GM19438 (cell line): ENCODE results near the gene ACTR10.

Source experiments
- ATAC-seq: cut with Tn5 transposase; IDR thresholded peaks from one replicate; pipeline ENCODE4 v1.9.1; 2021; ENCODE audit warnings: low read depth; ENCODE audit not compliant: unreplicated experiment

ACTR10 gene

DNA sequence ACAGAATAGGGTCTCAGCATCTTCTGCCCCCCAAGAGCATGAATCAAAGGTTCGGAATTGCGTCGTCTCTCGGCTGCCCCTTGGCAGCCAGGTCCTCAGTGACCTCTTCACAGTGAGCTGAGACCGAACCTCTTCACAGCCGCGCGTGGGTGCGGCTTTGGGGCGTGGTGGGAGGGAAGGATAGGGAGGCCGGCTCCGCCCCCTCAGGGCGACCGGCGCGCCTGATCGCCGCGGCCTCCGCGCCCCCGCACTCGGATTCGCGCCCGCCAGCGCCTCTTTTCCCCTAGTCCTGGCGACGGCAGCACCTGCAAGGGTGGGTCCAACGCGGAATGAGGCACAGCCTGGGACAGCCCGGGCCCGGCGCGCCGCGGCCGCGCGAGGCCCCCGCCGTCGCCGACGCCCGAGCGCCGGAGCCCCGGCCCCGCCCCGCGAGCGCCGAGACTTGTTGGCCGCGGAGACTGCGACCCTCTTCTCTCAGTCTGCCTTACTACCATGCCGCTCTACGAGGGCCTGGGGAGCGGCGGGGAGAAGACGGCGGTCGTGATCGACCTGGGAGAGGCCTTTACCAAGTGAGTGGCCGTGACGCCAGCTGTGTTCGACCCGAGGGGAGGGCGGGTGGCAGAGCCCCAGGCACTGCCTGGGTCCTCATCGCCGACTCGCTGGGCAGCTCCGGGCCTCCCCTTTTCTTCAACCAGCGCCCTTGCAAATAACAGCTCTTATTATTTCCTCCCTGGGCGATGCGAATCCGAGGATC lies at the start of gene ACTR10:
Gene ACTR10 (plus strand): TSS at position 424 of the 754 bp plus-strand sequence. CDS start 69 bp downstream, at position 493.
- ATAC-seq, result peak; percentile 89

DNA sequence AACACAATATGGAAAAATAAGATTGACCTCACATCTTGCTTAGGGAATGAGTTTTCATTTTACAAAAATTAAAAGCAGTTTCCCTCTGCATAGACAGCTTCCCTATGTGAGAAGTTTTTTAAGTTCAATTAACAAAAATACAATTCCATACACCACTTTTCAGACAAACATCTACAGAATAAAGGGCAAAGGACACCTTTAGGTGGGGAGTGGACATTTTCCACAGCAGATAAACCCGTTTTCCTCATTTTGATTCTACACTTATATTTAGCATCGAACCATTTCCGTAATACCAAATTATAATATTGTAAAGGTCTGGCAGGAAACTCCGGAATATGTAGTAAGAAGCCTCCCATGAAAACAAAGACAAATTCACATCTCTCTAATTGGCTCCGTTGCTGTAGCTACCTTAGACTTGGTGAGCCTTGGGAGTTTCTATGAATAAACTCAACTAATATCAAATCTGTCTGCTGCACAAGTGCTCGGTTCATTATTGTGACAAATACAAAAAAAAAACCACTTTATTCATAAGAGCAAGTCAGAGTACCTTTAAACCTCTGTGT lies 49.6 kb upstream of the ACTR10 start:
- ATAC-seq, result no peak

DNA sequence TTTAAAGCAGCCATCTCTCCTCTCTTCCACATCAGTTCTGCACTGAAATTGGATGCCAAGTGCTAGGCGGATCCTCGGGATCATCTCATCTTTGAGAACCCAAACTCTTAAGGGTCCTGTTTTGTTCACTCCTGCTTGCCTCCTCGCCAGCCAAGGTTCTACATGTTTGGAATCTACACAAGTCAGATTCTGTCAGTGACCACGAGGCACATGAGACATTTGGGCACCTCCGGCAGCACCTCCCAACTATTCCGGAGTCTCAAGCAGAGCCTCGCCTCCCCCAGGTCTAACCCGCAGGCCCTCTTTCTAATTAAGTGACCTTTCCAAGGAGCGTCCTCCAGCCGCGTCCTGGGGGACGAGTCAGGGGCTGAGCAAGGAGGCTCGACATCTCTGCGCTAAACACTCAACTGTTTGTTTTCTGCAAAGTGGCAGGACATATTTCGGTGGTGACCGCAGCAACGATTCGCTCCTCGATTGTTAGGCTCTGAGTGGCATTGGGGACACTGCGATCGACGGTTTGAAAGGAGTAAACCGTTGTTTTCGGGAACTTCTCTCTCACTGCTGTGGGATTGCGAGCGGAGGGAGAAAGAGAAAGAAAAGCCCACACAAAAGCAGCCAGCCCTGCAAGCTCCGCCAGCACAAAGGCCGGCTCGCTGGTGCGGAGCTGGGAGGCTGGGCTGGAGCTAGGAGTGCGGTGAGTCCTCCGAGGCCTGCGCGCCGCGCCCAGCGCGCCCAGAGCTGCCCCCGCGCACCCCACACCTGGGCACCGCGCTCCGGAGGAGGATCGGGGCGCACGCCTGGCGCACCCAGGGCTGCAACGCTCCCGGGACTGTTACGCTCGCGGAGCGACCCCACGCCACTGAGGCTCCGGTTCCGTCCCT lies 48.6 kb upstream of the ACTR10 start:
- peak; percentile 42 for ATAC-seq

DNA sequence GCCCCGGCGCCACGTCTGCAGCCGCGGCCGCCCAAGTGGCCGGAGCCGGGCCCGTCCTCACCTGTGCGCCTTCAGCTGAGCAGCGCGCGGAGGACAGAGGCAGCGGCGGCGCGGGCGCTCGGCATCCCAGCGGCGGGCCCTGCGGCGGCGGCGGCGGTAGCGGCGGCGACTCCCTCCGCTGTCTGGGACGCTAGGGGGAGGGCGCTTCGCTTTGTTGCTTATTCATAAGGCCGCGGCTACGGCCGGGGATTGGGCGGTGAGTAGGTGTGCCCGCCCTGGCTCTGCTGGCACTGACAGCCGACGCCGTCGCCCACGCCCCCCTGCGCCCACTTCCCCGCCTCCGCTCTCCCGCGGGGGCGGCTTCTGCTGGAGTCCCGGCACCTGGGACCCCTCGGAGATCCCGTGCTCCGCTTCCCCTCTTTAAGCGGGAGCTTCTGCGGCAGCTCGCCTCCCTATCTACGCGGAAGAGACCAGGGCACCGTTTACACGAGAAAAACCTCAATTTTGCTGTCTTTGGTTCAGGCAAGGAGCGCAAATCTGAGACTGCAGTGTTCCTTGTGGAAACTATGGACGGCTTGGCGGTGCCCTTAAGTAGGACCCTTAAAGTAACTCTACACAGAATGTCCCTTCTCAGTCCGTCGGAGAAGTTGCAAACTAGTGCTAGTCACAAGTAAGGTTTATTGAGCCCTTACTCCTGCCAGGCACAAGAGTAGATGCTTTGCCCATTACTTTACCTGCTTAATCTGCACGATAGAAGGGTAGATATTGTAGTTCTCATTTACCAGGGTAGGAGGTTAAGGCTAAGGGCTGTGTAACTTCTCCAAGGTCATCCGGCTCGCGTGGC lies 47.7 kb upstream of the ACTR10 start, which contains the start of gene ARMH4:
Gene ARMH4 (minus strand): TSS at position 200 of the 844 bp plus-strand sequence. CDS start 12,855 bp downstream, outside the sequence.
- peak; percentile 95 for ATAC-seq

DNA sequence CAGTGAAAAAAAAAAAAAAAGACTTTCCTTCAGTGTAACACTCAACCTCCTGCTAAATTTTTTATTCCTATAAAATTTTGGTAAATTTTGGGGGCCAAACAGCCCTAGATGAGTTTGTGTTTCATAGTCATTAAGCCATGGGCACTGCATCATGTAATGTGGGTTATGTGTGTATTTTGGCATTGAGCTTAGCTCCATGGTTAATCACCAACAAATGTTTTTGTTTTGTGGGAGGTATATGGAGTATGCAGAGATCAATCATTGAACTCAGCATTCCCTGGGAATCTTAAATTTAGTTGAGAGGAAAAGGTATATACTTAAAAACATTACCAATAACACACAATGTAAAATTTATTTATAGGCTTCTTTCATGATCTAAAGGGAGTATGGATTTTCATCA lies 39.4 kb upstream of the ACTR10 start:
- ATAC-seq, result no peak

DNA sequence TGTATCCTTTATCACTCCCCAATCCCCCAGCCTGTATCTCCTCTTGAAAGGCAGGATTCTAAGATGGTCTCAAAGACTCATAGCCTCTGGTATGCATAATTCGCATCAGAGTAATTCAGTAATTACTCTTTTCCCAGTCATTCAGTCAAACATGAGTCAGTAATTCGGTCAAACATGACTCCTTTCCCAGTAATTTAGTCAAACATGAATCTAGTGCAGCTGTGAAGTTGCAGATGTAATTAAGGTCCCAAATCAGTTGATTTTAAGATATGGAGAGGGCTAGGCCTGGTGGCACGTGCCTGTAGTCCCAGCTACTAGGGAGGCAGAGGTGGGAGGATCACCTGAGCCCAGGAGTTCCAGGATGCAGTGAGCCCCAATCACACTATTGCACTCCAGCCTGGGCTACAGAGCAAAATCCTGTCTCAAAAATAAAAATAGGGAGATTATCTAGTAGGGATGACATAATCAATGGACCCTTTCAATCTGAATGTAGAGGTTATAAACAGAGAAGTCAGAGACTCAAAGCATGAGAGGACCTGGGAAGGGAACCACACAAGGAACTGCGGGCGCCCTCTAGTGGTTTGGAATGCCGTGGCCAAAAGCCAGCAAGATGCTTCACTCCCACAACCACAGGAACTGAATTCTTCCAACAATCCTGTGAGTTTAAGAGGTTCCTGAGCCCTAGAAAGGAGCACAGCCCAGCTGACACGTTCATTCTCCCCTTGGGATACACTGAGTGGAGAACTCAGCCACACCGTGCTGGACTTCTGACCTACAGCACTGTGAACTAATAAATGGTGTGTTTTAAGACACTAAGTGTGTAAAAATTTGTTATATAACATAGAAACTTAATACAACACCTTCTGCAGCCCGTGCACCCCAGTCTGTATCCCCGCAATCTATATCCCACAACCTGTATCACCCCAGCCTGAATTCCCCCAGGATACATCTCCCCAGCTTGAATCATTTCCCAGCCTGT lies 33.7 kb upstream of the ACTR10 start:
- no peak for ATAC-seq

DNA sequence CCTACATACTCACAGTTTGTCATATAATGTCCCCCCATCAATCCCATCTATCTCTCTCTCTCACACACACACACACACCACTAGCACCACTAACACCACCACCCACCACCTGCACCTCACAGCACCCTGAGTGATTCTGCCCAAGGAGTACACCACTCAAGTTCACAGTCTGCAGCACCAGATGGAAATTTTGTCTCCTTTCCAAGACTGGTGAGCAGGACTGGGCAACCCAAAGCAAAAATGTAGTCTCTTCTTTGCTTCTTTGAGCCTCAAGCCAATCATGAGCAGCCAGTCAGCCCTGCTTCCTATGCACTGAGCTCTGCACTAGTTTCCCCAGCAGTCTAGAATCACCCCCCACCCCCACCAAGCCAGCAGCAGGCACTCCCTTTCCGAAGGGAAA lies 32.9 kb upstream of the ACTR10 start:
- no peak for ATAC-seq

DNA sequence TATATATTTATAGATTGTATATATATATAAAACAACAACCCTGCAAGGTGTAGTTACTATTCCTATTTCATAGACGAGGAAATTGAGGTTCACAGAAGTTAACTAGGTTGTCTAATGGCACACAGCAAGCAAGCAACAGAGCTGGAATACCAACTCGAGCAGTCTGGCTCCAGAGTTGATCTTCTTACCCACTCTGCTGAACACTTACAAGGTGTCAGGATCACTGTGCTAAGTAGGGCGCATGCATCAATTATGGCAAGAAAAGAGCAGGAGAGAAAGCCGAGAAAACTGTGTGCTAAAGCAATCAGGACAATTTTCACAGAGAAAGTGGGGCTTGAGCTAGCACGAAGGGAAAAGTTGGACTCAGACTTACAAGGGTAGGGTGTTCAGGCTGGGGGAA lies 32.1 kb upstream of the ACTR10 start:
- ATAC-seq, result no peak

DNA sequence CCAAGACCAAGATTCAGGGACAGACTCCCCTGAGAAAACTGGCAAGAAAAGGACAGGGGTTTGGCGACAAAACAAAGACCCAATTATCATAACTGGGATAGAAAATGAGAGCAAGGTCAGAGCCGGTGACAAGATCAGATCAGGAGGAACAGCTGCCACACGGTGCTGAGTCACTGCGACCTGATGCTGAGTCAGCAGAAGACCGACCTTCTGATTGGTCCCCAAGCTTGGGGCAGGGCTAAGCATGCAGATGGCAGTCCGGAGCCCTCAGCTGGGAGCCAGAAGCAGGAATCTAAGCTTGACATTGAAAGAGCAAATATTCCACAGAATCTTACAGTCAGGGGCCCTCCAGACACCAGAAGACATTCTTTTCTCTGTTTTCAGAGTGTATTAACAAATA lies 28.9 kb upstream of the ACTR10 start:
- ATAC-seq, result no peak

DNA sequence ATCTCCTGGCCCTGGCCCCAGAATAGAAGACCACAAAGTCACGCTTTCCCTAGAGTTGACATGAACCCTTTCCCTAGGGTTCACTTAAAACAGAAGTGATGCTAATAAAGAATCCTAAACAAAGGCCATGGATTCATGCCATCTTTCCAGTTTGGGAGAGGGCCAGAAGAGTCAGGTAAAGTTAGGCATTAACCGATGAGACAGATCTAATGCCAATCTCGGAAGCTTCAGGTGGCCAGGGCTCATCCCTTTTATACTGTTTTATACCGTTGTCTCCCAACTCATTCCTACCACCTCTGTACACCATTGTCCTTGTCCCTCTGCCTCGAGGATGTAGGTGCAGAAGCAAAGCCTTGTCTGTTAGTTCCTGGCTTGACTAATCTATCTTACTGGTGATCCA lies 22.8 kb upstream of the ACTR10 start:
- ATAC-seq, result no peak

DNA sequence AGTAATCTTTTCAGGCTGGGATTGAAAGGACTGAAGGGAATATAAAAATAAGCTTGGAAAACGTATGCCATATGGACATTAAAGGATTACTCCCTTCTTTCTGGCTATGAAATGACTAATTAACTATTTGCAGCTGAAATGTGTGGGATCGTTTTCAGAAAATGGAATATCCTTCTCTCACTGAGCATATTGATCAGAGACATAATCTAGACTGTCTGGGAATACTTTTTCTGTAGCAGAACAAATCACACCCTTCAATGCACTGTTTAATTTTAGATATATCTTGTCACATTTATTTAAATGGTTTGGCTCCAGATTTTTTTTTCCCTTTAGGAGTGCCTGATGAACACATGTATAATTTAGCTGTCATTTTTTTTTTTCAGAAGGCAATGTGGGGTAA lies 10.8 kb upstream of the ACTR10 start:
- ATAC-seq, result no peak

DNA sequence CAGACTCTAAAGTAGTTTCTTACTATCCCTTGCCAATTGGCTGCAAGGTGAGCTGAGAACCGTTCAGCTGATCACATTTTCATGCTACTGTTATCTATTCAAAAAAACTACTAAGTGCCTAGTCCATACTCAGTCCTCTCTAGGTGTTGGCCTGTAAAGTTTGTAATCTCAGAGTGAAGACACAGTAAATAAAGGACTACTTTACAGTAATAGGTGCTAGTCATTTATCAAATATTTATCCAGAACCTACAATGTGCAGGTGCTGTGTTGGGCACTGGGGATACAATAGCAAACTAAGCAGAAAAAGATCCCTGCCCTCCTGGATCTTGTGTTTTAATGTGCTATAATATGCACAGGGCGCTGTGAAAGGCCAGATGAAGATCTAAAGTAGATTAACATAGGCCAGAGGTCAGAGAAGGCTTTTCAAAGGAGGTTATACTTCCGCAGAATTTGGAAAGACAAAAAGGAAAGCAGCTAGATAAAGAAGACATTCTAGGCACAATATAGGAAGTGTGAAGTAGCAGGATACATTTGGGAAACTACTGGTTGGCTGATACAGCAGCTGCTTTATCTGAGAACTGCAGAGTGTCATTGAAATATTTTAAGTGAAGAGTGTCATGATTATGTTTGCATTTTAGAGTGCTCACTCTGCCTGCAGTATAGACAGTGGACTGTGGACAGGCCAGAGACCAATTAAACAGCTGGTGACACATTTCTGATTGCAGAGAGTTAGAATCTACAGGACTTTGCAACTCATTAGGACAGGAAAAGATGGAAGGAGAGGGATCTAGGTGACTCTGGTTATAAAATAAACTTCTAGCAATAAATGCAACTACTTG lies 8.0 kb upstream of the ACTR10 start:
- ATAC-seq, result no peak

DNA sequence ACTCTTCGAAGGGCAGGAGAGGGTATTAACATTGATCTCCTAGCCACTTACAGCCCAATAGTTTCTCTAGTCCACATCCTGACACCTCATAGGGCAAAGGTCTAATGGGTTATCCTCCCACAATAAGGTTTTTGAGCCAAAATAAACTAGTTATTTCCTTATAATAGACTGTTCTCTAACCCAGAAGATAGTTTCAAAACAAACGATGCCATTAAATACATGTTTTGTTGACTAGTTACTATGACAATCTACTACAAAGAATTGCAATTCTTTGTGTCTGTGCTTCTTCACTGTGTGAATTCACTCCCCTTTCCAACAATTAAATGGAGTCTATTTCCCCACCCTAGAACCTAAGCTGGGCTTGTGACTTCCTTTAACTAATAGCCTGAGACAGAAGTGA lies 6.4 kb upstream of the ACTR10 start:
- ATAC-seq, result no peak

DNA sequence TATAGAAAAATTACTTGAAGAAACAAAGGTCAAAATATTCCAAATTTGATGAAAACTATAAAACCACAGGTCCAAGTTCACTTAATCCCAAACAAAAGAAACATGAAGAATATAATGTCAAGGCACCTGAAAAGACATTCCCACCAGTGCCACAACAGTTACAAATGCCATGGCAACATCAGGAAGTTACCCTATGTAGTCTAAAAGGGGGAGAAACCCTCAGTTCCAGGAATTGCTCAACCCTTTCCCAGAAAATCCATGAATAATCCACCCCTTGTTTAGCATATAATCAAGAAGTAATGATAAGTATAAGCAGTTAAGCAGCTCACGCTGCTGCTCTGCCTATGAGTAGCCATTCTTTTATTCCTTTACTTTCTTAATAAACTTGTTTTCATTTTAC lies 3.8 kb upstream of the ACTR10 start:
- no peak for ATAC-seq

DNA sequence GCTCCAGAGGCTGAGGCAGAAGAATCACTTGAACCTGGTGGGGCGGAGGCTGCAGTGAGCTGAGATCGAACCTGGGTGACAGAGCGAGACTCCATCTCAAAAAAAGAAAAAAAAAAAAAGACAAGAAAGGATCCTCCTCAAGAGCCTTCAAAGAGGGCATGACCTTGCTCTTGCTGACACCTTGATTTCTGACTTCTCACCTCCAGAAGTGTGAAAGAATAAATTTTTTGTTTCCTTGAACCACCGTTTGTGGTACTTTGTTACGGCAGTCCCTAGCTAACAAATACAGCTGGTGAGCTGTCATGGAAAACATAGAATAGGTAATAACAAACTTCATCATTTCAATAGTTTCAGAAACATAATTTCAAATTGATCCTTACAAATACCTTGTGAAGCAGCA lies 1.9 kb upstream of the ACTR10 start:
- ATAC-seq, result no peak

DNA sequence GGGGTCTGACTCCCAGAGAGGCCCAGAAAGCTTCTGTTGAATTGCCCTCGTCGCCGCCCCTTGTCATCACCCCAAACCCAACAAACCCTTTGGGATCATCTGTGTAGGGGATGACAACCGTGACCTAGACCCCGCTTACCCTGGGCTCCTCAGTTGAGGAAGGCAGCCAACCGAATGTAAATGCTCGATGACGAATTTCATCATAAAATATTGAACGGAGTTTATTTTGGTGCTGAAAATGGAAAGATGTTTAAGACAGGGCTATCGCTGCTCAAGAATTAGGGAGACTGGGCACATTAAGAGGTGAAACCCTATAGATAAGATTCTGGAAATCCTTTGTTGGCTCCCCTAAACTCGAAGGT lies 512 bp downstream of the ACTR10 start:
- ATAC-seq, result peak; percentile 19

DNA sequence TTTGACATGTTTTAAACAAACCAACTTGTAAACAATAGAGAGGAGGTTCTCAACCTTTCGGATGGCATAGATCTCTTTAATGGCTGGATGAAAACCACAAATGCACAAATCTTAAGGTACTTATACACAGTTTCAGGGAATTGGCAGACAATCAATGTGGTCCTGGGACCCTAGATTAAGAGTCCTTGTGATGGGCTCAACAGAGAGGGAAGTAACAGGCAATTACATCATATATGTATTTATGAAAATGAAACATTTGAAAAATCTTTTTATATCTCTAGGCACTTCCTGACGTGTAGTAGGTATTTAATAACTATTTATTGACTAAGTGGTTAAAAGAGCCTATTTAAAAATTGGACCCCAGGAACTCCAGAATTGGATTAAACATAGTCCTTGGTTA lies 897 bp downstream of the ACTR10 start:
- no peak for ATAC-seq

DNA sequence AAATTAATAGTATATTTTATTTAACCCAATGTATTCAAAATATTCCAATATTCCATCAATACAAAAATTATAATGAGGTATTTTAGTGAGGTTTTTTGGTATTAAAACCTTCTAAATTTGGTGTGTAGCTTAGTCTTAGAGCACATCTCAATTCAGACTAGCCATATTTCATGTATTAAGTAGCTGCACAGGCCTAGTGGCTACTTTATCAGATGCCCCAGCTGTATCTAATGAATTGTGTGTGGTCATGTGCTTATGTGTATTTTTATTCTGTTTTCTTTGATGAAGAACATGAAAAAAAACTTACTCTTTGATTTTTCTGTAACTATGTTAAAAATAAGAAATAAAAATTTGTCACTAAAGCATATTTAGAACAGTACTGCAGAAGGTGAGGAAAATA lies 13.2 kb downstream of the ACTR10 start:
- ATAC-seq, result no peak
